Measurements from ENCODE around the gene GRAMD1C.

GRCh38 chr3:113946831-113947230, 108.2 kb downstream of the GRAMD1C start:
- TF ChIP-seq, protein P1, sequence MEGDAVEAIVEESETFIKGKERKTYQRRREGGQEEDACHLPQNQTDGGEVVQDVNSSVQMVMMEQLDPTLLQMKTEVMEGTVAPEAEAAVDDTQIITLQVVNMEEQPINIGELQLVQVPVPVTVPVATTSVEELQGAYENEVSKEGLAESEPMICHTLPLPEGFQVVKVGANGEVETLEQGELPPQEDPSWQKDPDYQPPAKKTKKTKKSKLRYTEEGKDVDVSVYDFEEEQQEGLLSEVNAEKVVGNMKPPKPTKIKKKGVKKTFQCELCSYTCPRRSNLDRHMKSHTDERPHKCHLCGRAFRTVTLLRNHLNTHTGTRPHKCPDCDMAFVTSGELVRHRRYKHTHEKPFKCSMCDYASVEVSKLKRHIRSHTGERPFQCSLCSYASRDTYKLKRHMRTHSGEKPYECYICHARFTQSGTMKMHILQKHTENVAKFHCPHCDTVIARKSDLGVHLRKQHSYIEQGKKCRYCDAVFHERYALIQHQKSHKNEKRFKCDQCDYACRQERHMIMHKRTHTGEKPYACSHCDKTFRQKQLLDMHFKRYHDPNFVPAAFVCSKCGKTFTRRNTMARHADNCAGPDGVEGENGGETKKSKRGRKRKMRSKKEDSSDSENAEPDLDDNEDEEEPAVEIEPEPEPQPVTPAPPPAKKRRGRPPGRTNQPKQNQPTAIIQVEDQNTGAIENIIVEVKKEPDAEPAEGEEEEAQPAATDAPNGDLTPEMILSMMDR (IDR thresholded peaks at IDR 0.05; ENCODE audit: low read length): no peak
- TF ChIP-seq EZH2 (IDR thresholded peaks at IDR 0.05; ENCODE audit: borderline replicate concordance, low read length): no peak
